ENCODE data around the gene KHDRBS1. TPM values are rescaled to one million over a fixed set of nuclear protein-coding genes. Genes with fewer than 3 reads are reported as not detected.

Gene KHDRBS1
- total RNA-seq, 1 experiment from 2014 or later: 86.7 TPM

- Histone ChIP-seq H3K9me2 (replicated peaks; ENCODE audit: low read length) (no peaks in the 10 kb centered on the region), H3K9me3 (ENCODE audit: low read length) (no peaks in the 10 kb centered on the region), H3K27me3 (ENCODE audit: low read length) (no peaks in the 10 kb centered on the region), H4K20me1 (ENCODE audit: low read length) (no peaks in the 10 kb centered on the region), H3F3A (ENCODE audit: low read length, unreplicated experiment) (no peaks in the 10 kb centered on the region), H2AFZ (ENCODE audit: low read length) (no peak overlapping the region), H3K9ac (ENCODE audit: low read length) (no peak overlapping the region), H3K36me3 (ENCODE audit: low read depth, low read length) (no peaks in the 10 kb centered on the region), H3K4me1 (ENCODE audit: insufficient read depth, low read length) (no peaks in the 10 kb centered on the region), H3K4me3 (ENCODE audit: low read length) (no peak overlapping the region), H3K79me2 (ENCODE audit: low read length) (no peaks in the 10 kb centered on the region), H3K4me2 (ENCODE audit: low read length) (no peak overlapping the region), H3K27ac (ENCODE audit: low read length) (no peak overlapping the region)
- no TSS peak for BruUV-seq (replicated peaks)
- POLR2A ChIA-PET (ENCODE audit: unreplicated experiment): no interaction called here
- TF ChIP-seq EZH2 (IDR thresholded peaks at IDR 0.05; ENCODE audit: low read length, unreplicated experiment): no peak
- TF ChIP-seq CTCF (conservative IDR thresholded peaks at IDR 0.05; ENCODE audit: low read depth, low read length): no peak
- TF ChIP-seq EZH2phosphoT487 (IDR thresholded peaks at IDR 0.05; ENCODE audit: borderline replicate concordance, low read length): no peak
- CTCF ChIA-PET: no interaction called here
- no peak for DNase-seq
- ATAC-seq: no peak
- intact Hi-C loops (cut with micrococcal nuclease): no loop called here
These were observed 6.1 kb upstream of the KHDRBS1 start for GRCh38 chr1:32007591-32007940.

- Histone ChIP-seq H3K9ac (ENCODE audit: low read length) (no peak overlapping the region), H3K79me2 (ENCODE audit: low read length) (peaks cover 16% of the 10 kb centered on the region), H3F3A (ENCODE audit: low read length, unreplicated experiment) (no peaks in the 10 kb centered on the region), H3K36me3 (ENCODE audit: low read depth, low read length) (no peaks in the 10 kb centered on the region), H3K9me2 (replicated peaks; ENCODE audit: low read length) (no peaks in the 10 kb centered on the region), H3K9me3 (ENCODE audit: low read length) (no peaks in the 10 kb centered on the region), H4K20me1 (ENCODE audit: low read length) (peaks cover 8% of the 10 kb centered on the region), H3K27ac (ENCODE audit: low read length) (no peak overlapping the region), H2AFZ (ENCODE audit: low read length) (no peak overlapping the region), H3K27me3 (ENCODE audit: low read length) (no peaks in the 10 kb centered on the region), H3K4me2 (ENCODE audit: low read length) (no peak overlapping the region), H3K4me3 (ENCODE audit: low read length) (no peak overlapping the region), H3K4me1 (ENCODE audit: insufficient read depth, low read length) (0 out of 2 replicates have a peak, but pooled peaks cover 6% of the 10 kb centered on the region)
- ChIA-PET POLR2A (ENCODE audit: unreplicated experiment) (no interaction called here), CTCF (no interaction called here)
- no peak for ATAC-seq
- no TSS peak for BruUV-seq (replicated peaks)
- TF ChIP-seq EZH2phosphoT487 (IDR thresholded peaks at IDR 0.05; ENCODE audit: borderline replicate concordance, low read length) (no peak), CTCF (conservative IDR thresholded peaks at IDR 0.05; ENCODE audit: low read depth, low read length) (no peak), EZH2 (IDR thresholded peaks at IDR 0.05; ENCODE audit: low read length, unreplicated experiment) (no peak)
- no peak for DNase-seq
- intact Hi-C loops (cut with micrococcal nuclease): no loop called here
These were observed 3.4 kb upstream of the KHDRBS1 start for GRCh38 chr1:32010246-32010645.

DNA sequence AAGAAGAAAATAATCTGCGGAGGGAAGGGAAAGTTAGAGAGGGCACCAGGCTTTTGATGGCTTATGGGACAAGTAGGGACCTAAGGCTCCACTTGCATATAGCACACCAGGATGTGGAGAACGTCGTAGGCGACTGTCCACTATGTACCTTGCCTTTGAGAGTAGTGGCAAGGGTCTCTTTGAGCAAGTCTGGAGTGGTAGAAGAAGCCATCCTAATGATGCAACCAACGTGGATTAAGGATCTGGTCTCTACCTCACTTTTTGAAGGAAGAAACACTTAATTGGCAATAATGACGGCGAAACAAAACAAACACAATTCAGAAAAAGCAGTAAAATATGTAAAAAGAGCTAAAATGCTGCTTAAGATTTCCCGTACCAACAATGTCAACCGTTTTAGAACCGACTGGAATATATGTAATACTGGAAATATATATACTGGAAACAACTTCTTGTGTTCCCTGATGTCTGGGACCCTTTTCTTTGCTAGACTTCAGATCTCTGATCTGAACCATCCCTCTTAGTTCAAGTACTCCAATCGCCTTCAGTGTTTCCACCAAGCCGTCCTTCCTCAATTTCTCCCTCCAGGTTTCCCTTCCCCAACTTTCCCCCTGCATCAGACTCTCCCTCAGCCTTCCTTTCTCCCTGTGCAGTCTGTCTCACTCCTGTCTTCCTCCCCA lies 821 bp upstream of the KHDRBS1 start:
- CTCF ChIA-PET: interaction anchor here (0.6 kb wide), 1 partner anchor 31 kb away, joined by 4 read pairs; no protein-coding TSS in a partner anchor
- ATAC-seq: no peak

More for the DNA sequence above, 821 bp upstream of the KHDRBS1 start:
- Histone ChIP-seq H4K20me1 (ENCODE audit: low read length) (peaks cover 30% of the 10 kb centered on the region), H3K9me3 (ENCODE audit: low read length) (no peaks in the 10 kb centered on the region), H3K79me2 (ENCODE audit: low read length) (peaks cover 42% of the 10 kb centered on the region), H2AFZ (ENCODE audit: low read length) (peak overlapping the region; percentile 97), H3K9ac (ENCODE audit: low read length) (peak overlapping the region; percentile 93), H3K27me3 (ENCODE audit: low read length) (no peaks in the 10 kb centered on the region), H3K36me3 (ENCODE audit: low read depth, low read length) (peaks cover 6% of the 10 kb centered on the region; the same call in 1 of the 2 replicates), H3K9me2 (replicated peaks; ENCODE audit: low read length) (no peaks in the 10 kb centered on the region), H3K27ac (ENCODE audit: low read length) (peak overlapping the region; percentile 75), H3F3A (ENCODE audit: low read length, unreplicated experiment) (no peaks in the 10 kb centered on the region), H3K4me3 (ENCODE audit: low read length) (peak overlapping the region; percentile 97), H3K4me2 (ENCODE audit: low read length) (peak overlapping the region; percentile 90), H3K4me1 (ENCODE audit: insufficient read depth, low read length) (peaks cover 13% of the 10 kb centered on the region; the same call in 1 of the 2 replicates)
- POLR2A ChIA-PET (ENCODE audit: unreplicated experiment): interaction anchor here (0.5 to 1.0 kb wide), 3 partner anchors 38 to 175 kb away, joined by 3 to 29 read pairs (median 5); partner anchors contain the start of gene PTP4A2
- intact Hi-C loops (cut with micrococcal nuclease): no loop called here
- BruUV-seq (replicated peaks): TSS peak; percentile 96
- no peak for DNase-seq
- TF ChIP-seq EZH2phosphoT487 (IDR thresholded peaks at IDR 0.05; ENCODE audit: borderline replicate concordance, low read length) (no peak), EZH2 (IDR thresholded peaks at IDR 0.05; ENCODE audit: low read length, unreplicated experiment) (no peak), CTCF (conservative IDR thresholded peaks at IDR 0.05; ENCODE audit: low read depth, low read length) (no peak)

Measured in PC-3 (cell line).